ENCODE measurements around the gene GPR82. TPM values are rescaled to one million over a fixed set of nuclear protein-coding genes. Genes with fewer than 3 reads are reported as not detected.
"Not testable (repeated sequence)": the region's sequence is repeated elsewhere in the genome, so short reads cannot be mapped to it uniquely, and the experiment has no call there.

GPR82 gene
- total RNA-seq, result not detected
- total RNA-seq, result 0 to 0.08 reads per million in 2 donors

DNA sequence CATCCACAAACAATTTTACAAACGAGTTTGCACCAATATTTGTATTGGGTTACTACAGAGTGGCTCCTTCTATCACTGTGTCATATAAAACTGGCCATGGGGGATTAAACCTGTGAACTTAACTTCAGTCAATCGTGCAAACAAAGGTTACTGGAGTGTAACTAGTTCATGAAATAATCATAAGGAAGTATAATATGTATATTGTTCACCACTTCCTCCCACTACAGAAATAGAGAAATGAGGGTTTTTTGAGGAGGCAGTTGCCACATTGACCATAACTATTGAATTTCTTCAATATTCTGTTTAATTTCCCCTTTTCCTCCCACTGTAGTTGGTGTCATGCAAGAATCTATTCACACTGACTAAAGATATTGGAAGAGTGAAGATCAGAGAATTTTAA, at the start of gene GPR82:
Gene GPR82, plus strand, starts transcription at position 356 of the 400 bp plus-strand sequence. CDS start 2,846 bp downstream, outside the sequence.
- Mint-ChIP-seq H3K36me3 (ENCODE audit: low read depth) (no peaks in the 10 kb centered on the region), H3K4me3 (no peak within 1 kb of the TSS), H3K4me1 (peaks cover 7% of the 10 kb centered on the region), H3K27me3 (no peaks in the 10 kb centered on the region), H3K27ac (no peak within 1 kb of the TSS)
- H3K9me3 ChIP-seq (ENCODE audit: control insufficient read depth, low read length, poor library complexity, severe bottlenecking), result no peaks in the 10 kb centered on the region
- no peak for DNase-seq
- peak; percentile 28 for ATAC-seq

DNA sequence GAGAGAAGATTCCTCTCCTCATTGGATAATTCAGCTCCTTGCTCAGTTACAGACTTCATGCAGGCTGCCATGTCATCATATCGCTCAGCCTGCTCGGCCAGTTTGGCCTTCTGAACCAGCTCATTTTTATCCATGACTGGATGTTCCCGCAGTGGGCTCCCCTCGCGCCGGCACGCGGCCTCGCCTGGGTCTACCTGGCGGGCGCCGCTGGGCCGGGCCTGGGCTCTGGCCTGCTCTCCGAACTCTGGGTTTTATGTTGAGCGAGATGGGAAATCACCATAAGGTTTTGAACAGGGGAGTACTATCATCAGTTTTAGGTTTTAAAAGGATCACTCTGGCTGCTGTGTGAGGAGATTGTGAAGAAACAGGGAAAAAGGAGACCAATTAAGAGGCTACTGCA, 47.6 kb upstream of the GPR82 start:
- not testable (repeated sequence) for H3K36me3 Mint-ChIP-seq (ENCODE audit: low read depth); H3K27ac Mint-ChIP-seq; H3K4me1 Mint-ChIP-seq; DNase-seq; H3K9me3 ChIP-seq (ENCODE audit: control insufficient read depth, low read length, poor library complexity, severe bottlenecking); ATAC-seq; H3K4me3 Mint-ChIP-seq; H3K27me3 Mint-ChIP-seq

DNA sequence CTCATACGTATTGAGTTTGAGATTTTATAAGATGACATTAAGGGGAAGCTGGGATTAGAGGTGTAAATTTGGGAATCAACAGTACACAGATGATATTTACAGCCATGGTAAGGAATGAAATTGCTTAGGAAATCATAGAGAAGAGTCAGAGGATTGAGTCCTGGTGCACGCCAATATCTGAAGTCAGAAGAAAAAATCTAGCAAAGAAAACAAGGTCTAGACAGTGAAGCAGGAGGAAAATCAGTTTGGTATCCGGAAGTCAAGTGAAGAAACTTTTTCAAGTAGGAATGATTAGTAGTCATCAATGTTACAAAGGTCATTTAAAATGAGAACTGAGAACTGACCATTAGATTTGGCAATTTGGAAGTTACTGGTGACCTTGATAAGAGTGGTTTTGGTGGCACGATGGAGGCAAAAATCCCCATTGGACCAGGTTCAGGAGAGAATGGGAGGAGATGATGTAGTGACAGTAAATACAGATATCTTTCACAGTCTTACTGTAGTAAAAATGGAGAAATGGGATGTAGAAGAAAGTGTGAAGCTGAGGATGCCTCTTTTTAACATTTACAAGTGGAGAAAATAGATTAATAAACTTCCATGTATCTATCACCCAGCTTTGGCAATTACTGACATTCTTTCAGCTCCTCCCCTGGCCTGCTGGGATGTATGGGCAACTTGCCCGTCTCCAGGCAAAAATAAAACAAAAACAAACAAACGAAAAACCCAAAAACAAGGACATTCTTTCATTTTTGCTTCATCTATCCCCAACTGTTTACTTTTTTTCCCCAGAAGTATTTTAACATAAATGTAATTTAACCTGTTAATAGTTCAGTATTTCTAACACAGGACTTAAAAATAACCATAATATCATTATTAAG, 46.6 kb upstream of the GPR82 start:
- no peaks in the 10 kb centered on the region for H3K9me3 ChIP-seq (ENCODE audit: control insufficient read depth, low read length, poor library complexity, severe bottlenecking)
- H3K27ac Mint-ChIP-seq, result no peak overlapping the region
- peaks cover 9% of the 10 kb centered on the region for H3K4me1 Mint-ChIP-seq
- ATAC-seq (no peak), DNase-seq (no peak)
- no peak overlapping the region for H3K4me3 Mint-ChIP-seq
- H3K27me3 Mint-ChIP-seq, result no peaks in the 10 kb centered on the region
- H3K36me3 Mint-ChIP-seq (ENCODE audit: low read depth), result peaks cover 2% of the 10 kb centered on the region

DNA sequence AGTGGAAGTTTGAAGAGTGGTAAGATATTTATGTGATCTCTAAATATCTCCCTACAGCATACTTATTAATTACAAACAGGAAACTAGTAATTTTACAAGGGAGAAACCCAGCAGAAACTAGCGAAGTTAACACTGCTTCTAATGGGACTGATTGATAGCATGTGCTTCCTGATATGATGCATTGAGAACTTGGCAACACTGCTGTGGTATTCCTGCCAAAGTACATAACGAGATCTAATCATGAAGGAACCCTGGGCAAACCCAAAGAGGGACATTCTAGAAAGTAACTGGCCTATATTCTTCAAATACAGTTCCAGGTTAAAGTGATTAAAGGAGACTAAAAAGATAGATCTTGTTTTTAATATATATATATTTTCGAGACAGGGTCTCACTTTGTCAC, 39.8 kb upstream of the GPR82 start:
- H3K9me3 ChIP-seq (ENCODE audit: control insufficient read depth, low read length, poor library complexity, severe bottlenecking), result no peaks in the 10 kb centered on the region
- H3K4me3 Mint-ChIP-seq, result no peak overlapping the region
- H3K27me3 Mint-ChIP-seq, result no peaks in the 10 kb centered on the region
- DNase-seq (no peak), ATAC-seq (no peak)
- H3K27ac Mint-ChIP-seq, result no peak overlapping the region
- H3K4me1 Mint-ChIP-seq, result peaks cover 6% of the 10 kb centered on the region
- H3K36me3 Mint-ChIP-seq (ENCODE audit: low read depth), result no peaks in the 10 kb centered on the region

DNA sequence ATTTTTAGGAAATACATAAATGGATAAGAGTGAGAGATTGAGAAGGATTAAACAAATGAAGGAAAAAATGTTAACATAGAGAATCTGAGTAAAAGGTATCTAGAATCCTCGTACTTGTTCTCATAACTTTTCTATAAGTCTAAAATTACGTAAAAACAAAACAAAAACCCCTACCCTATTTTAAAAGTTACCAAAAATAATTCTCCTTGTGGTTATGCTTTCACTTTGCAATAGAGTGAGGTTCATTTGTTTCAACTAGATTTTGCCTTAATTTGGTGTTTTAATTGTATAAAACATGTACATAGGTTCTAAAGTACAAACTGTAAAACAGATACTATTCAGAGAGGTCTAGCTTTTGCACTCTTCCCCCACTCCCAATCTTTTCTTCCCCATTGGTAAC, 39.0 kb upstream of the GPR82 start:
- DNase-seq, result no peak
- no peaks in the 10 kb centered on the region for H3K27me3 Mint-ChIP-seq
- peaks cover 6% of the 10 kb centered on the region for H3K4me1 Mint-ChIP-seq
- no peaks in the 10 kb centered on the region for H3K9me3 ChIP-seq (ENCODE audit: control insufficient read depth, low read length, poor library complexity, severe bottlenecking)
- no peak overlapping the region for H3K4me3 Mint-ChIP-seq
- ATAC-seq, result no peak
- H3K27ac Mint-ChIP-seq, result no peak overlapping the region
- H3K36me3 Mint-ChIP-seq (ENCODE audit: low read depth), result no peaks in the 10 kb centered on the region

DNA sequence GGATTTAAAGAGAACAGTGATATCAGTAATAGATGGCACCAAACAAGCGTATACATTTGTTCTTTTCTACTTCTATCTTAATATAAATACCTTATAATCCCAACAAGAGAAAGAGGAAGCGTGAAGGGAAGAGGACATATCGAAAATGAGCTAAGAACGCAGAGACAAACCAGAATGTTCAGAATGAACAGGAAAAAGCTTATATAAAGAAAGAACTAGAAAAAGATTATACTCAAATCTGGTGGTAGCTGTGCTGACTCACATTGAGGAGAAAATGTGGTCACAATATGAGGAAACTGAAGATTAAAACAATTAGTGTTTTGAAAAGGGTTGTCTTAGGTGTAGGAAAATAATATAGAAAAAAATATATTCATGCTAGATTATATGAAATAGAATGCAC, 37.2 kb upstream of the GPR82 start:
- Mint-ChIP-seq H3K4me3 (no peak overlapping the region), H3K27ac (peak overlapping the region; percentile 6), H3K36me3 (ENCODE audit: low read depth) (no peaks in the 10 kb centered on the region), H3K4me1 (peaks cover 6% of the 10 kb centered on the region), H3K27me3 (no peaks in the 10 kb centered on the region)
- DNase-seq (no peak), ATAC-seq (no peak)
- H3K9me3 ChIP-seq (ENCODE audit: control insufficient read depth, low read length, poor library complexity, severe bottlenecking), result no peaks in the 10 kb centered on the region

DNA sequence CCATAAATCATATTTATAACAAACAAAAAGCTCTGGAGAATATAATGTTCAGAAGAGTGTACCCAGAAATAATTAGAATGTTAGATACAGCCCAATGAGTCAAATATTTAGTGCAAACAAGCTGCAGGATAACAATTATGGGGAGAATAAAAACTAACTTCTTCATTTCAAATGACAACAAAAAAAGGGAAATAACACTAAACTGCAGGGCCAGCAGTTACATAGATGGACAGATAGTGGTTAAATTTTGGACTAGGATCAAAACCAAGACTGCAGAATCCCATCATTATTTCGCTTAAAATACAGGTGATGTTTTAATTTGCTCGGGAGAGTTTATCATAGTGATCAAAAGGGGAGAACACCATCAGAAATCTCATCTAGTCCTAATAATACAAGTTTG, 35.8 kb upstream of the GPR82 start:
- H3K27ac Mint-ChIP-seq, result peak overlapping the region; percentile 62
- ATAC-seq (no peak), DNase-seq (no peak)
- no peaks in the 10 kb centered on the region for H3K27me3 Mint-ChIP-seq
- no peak overlapping the region for H3K4me3 Mint-ChIP-seq
- no peaks in the 10 kb centered on the region for H3K9me3 ChIP-seq (ENCODE audit: control insufficient read depth, low read length, poor library complexity, severe bottlenecking)
- no peaks in the 10 kb centered on the region for H3K36me3 Mint-ChIP-seq (ENCODE audit: low read depth)
- H3K4me1 Mint-ChIP-seq, result peaks cover 11% of the 10 kb centered on the region

- peak; percentile 68 for ATAC-seq
- Mint-ChIP-seq H3K27me3 (no peaks in the 10 kb centered on the region), H3K27ac (peak within 1 kb of the TSS; percentile 62), H3K4me1 (peaks cover 16% of the 10 kb centered on the region), H3K36me3 (ENCODE audit: low read depth) (no peaks in the 10 kb centered on the region), H3K4me3 (peak within 1 kb of the TSS; percentile 33)
- H3K9me3 ChIP-seq (ENCODE audit: control insufficient read depth, low read length, poor library complexity, severe bottlenecking), result no peaks in the 10 kb centered on the region
- no peak for DNase-seq
Observed at GRCh38 chrX:41688835-41689234, 35.1 kb upstream of the GPR82 start, which contains the start of gene GPR34. Gene GPR34, plus strand, starts transcription at chrX:41688973. Its CDS starts 6,661 bp downstream, at chrX:41695634.

- no peaks in the 10 kb centered on the region for H3K36me3 Mint-ChIP-seq (ENCODE audit: low read depth)
- H3K4me3 Mint-ChIP-seq, result no peak overlapping the region
- DNase-seq, result no peak
- no peaks in the 10 kb centered on the region for H3K9me3 ChIP-seq (ENCODE audit: control insufficient read depth, low read length, poor library complexity, severe bottlenecking)
- H3K4me1 Mint-ChIP-seq, result peaks cover 19% of the 10 kb centered on the region
- no peak for ATAC-seq
- H3K27me3 Mint-ChIP-seq, result no peaks in the 10 kb centered on the region
- H3K27ac Mint-ChIP-seq, result peak overlapping the region; percentile 24
Observed at GRCh38 chrX:41689711-41690110, 34.3 kb upstream of the GPR82 start.

DNA sequence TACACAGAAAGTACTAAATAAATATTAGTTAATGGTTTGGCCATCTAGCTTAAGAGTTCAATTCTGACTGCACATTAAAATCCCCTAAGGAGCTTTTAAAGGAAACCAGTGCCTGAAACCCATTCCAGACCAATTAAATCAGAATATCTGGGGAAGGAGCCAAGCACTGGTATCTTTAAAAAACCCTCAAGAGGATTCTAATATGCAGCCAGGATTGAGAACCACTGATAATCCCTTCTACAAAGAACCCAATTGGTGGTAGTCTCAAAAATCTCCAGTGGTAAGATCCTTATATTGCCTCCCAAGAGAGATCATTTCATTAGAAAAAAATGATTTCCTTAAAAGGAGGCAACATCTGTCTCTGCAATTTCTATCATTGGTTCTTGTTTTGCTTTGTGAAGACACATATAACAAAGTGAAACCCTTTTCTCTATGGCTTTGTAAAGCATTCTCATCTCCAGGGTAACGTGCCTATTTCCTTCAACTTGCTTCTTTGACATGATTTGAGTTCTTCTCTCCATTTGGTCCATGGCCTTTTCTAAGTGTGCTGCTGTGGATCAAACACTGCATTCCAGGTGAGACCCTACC, 31.7 kb upstream of the GPR82 start:
- H3K4me3 Mint-ChIP-seq, result no peak overlapping the region
- no peaks in the 10 kb centered on the region for H3K9me3 ChIP-seq (ENCODE audit: control insufficient read depth, low read length, poor library complexity, severe bottlenecking)
- H3K36me3 Mint-ChIP-seq (ENCODE audit: low read depth), result no peaks in the 10 kb centered on the region
- no peak overlapping the region for H3K27ac Mint-ChIP-seq
- DNase-seq, result no peak
- H3K4me1 Mint-ChIP-seq, result peaks cover 17% of the 10 kb centered on the region
- ATAC-seq, result no peak
- H3K27me3 Mint-ChIP-seq, result no peaks in the 10 kb centered on the region

GRCh38 chrX:41693024-41693423, 31.0 kb upstream of the GPR82 start:
- Mint-ChIP-seq H3K4me1 (peaks cover 16% of the 10 kb centered on the region), H3K27ac (no peak overlapping the region)

GRCh38 chrX:41695426-41695825, 28.6 kb upstream of the GPR82 start:
- no peak overlapping the region for H3K4me3 Mint-ChIP-seq
- DNase-seq, result no peak

More at GRCh38 chrX:41693024-41693423, 31.0 kb upstream of the GPR82 start:
- H3K4me3 Mint-ChIP-seq, result no peak overlapping the region
- no peaks in the 10 kb centered on the region for H3K27me3 Mint-ChIP-seq
- H3K9me3 ChIP-seq (ENCODE audit: control insufficient read depth, low read length, poor library complexity, severe bottlenecking), result no peaks in the 10 kb centered on the region
- H3K36me3 Mint-ChIP-seq (ENCODE audit: low read depth), result no peaks in the 10 kb centered on the region
- no peak for DNase-seq
- ATAC-seq, result no peak

DNA sequence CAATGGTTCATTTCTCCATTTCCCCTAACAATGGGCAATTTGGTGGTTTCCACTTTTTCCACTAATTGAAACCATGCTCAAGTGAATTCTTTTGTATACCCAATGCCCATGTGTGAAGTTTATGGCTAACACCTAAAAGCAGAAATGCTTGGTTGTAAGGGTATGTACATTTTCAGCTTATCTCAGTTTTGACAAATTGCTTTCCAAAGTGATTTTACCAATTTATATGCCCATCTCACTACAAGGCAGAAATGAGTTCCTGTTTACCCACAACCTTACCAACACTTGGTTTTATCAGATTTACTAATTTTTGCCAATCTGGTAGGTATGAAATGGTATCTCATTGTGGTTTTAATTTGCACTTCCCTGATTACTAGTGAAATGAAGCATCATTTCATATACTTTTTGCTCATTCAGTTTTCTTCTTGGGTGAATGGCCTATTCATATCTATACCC, 20.4 kb upstream of the GPR82 start:
- Mint-ChIP-seq H3K27ac (no peak overlapping the region), H3K4me1 (peaks cover 22% of the 10 kb centered on the region), H3K27me3 (no peaks in the 10 kb centered on the region), H3K4me3 (no peak overlapping the region), H3K36me3 (ENCODE audit: low read depth) (no peaks in the 10 kb centered on the region)
- H3K9me3 ChIP-seq (ENCODE audit: control insufficient read depth, low read length, poor library complexity, severe bottlenecking), result no peaks in the 10 kb centered on the region
- ATAC-seq (no peak), DNase-seq (no peak)

More at GRCh38 chrX:41695426-41695825, 28.6 kb upstream of the GPR82 start:
- peak; percentile 28 for ATAC-seq
- Mint-ChIP-seq H3K4me1 (peaks cover 13% of the 10 kb centered on the region), H3K36me3 (ENCODE audit: low read depth) (no peaks in the 10 kb centered on the region), H3K27me3 (no peaks in the 10 kb centered on the region), H3K27ac (no peak overlapping the region)
- H3K9me3 ChIP-seq (ENCODE audit: control insufficient read depth, low read length, poor library complexity, severe bottlenecking), result no peaks in the 10 kb centered on the region

Data from T-helper 17 cell (primary cell).